H1 (cell line): ENCODE measurements around the gene MKRN2OS.

Experiments used
- BACH1 ChIP-seq: IDR thresholded peaks from 2 replicates; pipeline ENCODE4 v1.6.1; 2012; ENCODE audit warnings: low read length, improper control_type of control experiment
- FOSL1 ChIP-seq: IDR thresholded peaks from 2 replicates; pipeline ENCODE4 v1.6.1; 2011; ENCODE audit warnings: mild to moderate bottlenecking, low read depth, low read length, moderate library complexity; ENCODE audit not compliant: insufficient read depth
- NRF1 ChIP-seq: IDR thresholded peaks from 2 replicates; pipeline ENCODE4 v1.6.1; 2011; ENCODE audit warnings: mild to moderate bottlenecking, low read depth, low read length, improper control_type of control experiment
- POLR2A ChIP-seq, 2 experiments: IDR thresholded peaks; 1 replicate in 1 of 2; 2 replicates in 1 of 2; pipeline ENCODE4 v1.6.1; 2011; ENCODE audit warnings: low read depth in 2 of 2, low read length in 2 of 2, mild to moderate bottlenecking in 2 of 2; ENCODE audit errors: control extremely low read depth in 1 of 2
- POLR2AphosphoS5 ChIP-seq: IDR thresholded peaks from 2 replicates; pipeline ENCODE4 v1.6.1; 2011; ENCODE audit warnings: low read depth, low read length
- RAD21 ChIP-seq, 2 experiments: IDR thresholded peaks in 1 of 2; conservative IDR thresholded peaks in 1 of 2; 2 replicates each; pipeline ENCODE4 v1.6.1; 2011; ENCODE audit warnings: low read depth in 2 of 2, low read length in 2 of 2, improper control_type of control experiment in 1 of 2, inconsistent platforms in 1 of 2, mild to moderate bottlenecking in 1 of 2, moderate library complexity in 1 of 2
- RFX5 ChIP-seq: IDR thresholded peaks from 2 replicates; pipeline ENCODE4 v1.6.1; 2011; ENCODE audit warnings: low read depth, low read length, improper control_type of control experiment, borderline replicate concordance
- SAP30 ChIP-seq: fragments of 300-600 bp; sonication (generic); IDR thresholded peaks from 2 replicates; pipeline ENCODE4 v1.7.1; 2012; ENCODE audit warnings: low read length, moderate library complexity, mild to moderate bottlenecking, inconsistent platforms; ENCODE audit not compliant: insufficient read depth, insufficient replicate concordance
- SIX5 ChIP-seq: IDR thresholded peaks from 2 replicates; pipeline ENCODE4 v1.6.1; 2011; ENCODE audit warnings: mild to moderate bottlenecking, low read depth, low read length
- SRF ChIP-seq: IDR thresholded peaks from 2 replicates; pipeline ENCODE4 v1.6.1; 2011; ENCODE audit warnings: mild to moderate bottlenecking, low read depth, low read length, moderate library complexity
- ZNF274 ChIP-seq: IDR thresholded peaks from 2 replicates; pipeline ENCODE4 v1.7.0; 2012; ENCODE audit warnings: low read length, borderline replicate concordance; ENCODE audit errors: extremely low read depth
- TF ChIP-seq, protein P1 (sequence below): IDR thresholded peaks from 2 replicates; pipeline ENCODE4 v1.6.1; 2011; ENCODE audit warnings: low read length, improper control_type of control experiment
- TF ChIP-seq, protein P2 (sequence below), 3 experiments: IDR thresholded peaks; 1 replicate in 2 of 3; 2 replicates in 1 of 3; pipeline versions ENCODE4 v1.5.1 to v1.6.1; 2011; ENCODE audit warnings: low read length in 3 of 3, mild to moderate bottlenecking in 3 of 3, inconsistent platforms in 2 of 3, low read depth in 1 of 3, moderate library complexity in 1 of 3; ENCODE audit not compliant: insufficient read depth in 1 of 3; ENCODE audit errors: control extremely low read depth in 1 of 3

DNA sequence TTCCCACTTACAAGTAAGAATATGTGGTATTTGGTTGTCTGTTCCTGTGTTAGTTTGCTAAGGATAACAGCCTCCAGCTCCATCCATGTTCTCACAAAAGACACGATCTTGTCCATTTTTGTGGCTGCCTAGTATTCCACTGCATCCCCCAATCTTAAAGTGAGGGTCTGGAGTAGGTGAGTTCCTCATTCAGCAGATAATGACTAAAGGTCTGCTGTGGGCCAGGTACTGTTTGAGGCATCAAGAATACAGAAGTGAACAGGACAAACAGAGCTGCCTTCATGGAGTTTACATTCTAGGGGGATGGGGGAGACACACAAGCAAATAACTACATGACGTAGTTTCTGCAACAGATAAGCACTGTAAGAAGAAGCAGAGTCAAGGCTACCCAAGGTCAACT is 24.3 kb downstream of the MKRN2OS start:
- TF ChIP-seq, protein P1, sequence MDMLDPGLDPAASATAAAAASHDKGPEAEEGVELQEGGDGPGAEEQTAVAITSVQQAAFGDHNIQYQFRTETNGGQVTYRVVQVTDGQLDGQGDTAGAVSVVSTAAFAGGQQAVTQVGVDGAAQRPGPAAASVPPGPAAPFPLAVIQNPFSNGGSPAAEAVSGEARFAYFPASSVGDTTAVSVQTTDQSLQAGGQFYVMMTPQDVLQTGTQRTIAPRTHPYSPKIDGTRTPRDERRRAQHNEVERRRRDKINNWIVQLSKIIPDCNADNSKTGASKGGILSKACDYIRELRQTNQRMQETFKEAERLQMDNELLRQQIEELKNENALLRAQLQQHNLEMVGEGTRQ = no peak
- TF ChIP-seq, protein P2, sequence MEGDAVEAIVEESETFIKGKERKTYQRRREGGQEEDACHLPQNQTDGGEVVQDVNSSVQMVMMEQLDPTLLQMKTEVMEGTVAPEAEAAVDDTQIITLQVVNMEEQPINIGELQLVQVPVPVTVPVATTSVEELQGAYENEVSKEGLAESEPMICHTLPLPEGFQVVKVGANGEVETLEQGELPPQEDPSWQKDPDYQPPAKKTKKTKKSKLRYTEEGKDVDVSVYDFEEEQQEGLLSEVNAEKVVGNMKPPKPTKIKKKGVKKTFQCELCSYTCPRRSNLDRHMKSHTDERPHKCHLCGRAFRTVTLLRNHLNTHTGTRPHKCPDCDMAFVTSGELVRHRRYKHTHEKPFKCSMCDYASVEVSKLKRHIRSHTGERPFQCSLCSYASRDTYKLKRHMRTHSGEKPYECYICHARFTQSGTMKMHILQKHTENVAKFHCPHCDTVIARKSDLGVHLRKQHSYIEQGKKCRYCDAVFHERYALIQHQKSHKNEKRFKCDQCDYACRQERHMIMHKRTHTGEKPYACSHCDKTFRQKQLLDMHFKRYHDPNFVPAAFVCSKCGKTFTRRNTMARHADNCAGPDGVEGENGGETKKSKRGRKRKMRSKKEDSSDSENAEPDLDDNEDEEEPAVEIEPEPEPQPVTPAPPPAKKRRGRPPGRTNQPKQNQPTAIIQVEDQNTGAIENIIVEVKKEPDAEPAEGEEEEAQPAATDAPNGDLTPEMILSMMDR (IDR thresholded peaks at IDR 0.05; ENCODE audit: control extremely low read depth in 1 of 3, insufficient read depth in 1 of 3, low read depth in 1 of 3, low read length in 3 of 3) = no peak
- TF ChIP-seq BACH1 (no peak), POLR2A (IDR thresholded peaks at IDR 0.05; ENCODE audit: control extremely low read depth in 1 of 2, low read depth in 2 of 2, low read length in 2 of 2) (no peak), RFX5 (no peak), SIX5 (no peak), POLR2AphosphoS5 (no peak), FOSL1 (no peak), SAP30 (no peak), NRF1 (no peak), RAD21 (IDR thresholded peaks at IDR 0.05 in 1 of 2, conservative IDR thresholded peaks at IDR 0.05 in 1 of 2; ENCODE audit: low read depth in 2 of 2, low read length in 2 of 2) (no peak), ZNF274 (no peak), SRF (no peak)
